Liver (tissue), 9 donors: ENCODE measurements around the gene TXNDC17. TPM values are rescaled to one million over a fixed set of nuclear protein-coding genes. Genes with fewer than 3 reads are reported as not detected.

Experiments
- DNase-seq: peaks from one replicate; pipeline ENCODE4 v3.0.0-alpha.2; 2017; ENCODE audit warnings: low spot score
- H3K27ac ChIP-seq, 2 donors: one replicate each; pipeline ENCODE4 v1.7.0; 2013; ENCODE audit warnings: inconsistent platforms in 2 of 2, low read length in 2 of 2, control low read depth in 1 of 2, low read depth in 1 of 2, mild to moderate bottlenecking in 1 of 2
- H3K27me3 ChIP-seq, 4 donors: one replicate each; pipeline versions ENCODE4 v1.6.1 to v1.7.0; 2013; ENCODE audit warnings: low read length in 3 of 4, inconsistent platforms in 1 of 4, mild to moderate bottlenecking in 1 of 4, moderate library complexity in 1 of 4; ENCODE audit not compliant: control insufficient read depth in 4 of 4, insufficient read depth in 4 of 4
- H3K36me3 ChIP-seq, 4 donors: one replicate each; pipeline versions ENCODE4 v1.6.1 to v1.7.0; 2013; ENCODE audit warnings: low read length in 3 of 4, mild to moderate bottlenecking in 3 of 4, low read depth in 1 of 4, moderate library complexity in 1 of 4; ENCODE audit not compliant: control insufficient read depth in 4 of 4, insufficient read depth in 3 of 4
- H3K4me1 ChIP-seq, 4 donors: one replicate each; pipeline versions ENCODE4 v1.6.1 to v1.7.0; 2013; ENCODE audit warnings: low read length in 3 of 4, mild to moderate bottlenecking in 3 of 4, moderate library complexity in 1 of 4; ENCODE audit not compliant: control insufficient read depth in 4 of 4, insufficient read depth in 4 of 4
- H3K4me3 ChIP-seq, 3 donors: one replicate each; pipeline versions ENCODE4 v1.6.1 to v1.7.0; 2013; ENCODE audit warnings: low read length in 3 of 3, control low read depth in 1 of 3, low read depth in 1 of 3, mild to moderate bottlenecking in 1 of 3
- H3K9ac ChIP-seq, 2 donors: one replicate each; pipeline ENCODE4 v1.7.0; 2013; ENCODE audit warnings: low read length in 2 of 2, mild to moderate bottlenecking in 2 of 2, moderate library complexity in 2 of 2, control low read depth in 1 of 2, low read depth in 1 of 2
- H3K9me3 ChIP-seq, 4 donors: one replicate each; pipeline versions ENCODE4 v1.6.1 to v1.7.0; 2013; ENCODE audit warnings: low read length in 3 of 4; ENCODE audit not compliant: control insufficient read depth in 4 of 4
- EGR1 ChIP-seq, 2 donors: IDR thresholded peaks; 2 replicates each; pipeline ENCODE4 v1.6.1; 2016 to 2018; ENCODE audit warnings: antibody characterized with exemption in 2 of 2, low read depth in 2 of 2
- FOXA2 ChIP-seq: IDR thresholded peaks from 2 replicates; pipeline ENCODE4 v1.6.1; 2016; ENCODE audit warnings: antibody characterized with exemption
- HNF4A ChIP-seq, 2 donors: conservative IDR thresholded peaks; 2 replicates each; pipeline ENCODE4 v1.6.1; 2016; ENCODE audit warnings: antibody characterized with exemption in 2 of 2, mild to moderate bottlenecking in 2 of 2
- HNF4G ChIP-seq: IDR thresholded peaks from 2 replicates; pipeline ENCODE4 v1.6.1; 2016; ENCODE audit warnings: antibody characterized with exemption
- JUND ChIP-seq, 2 donors: IDR thresholded peaks; 2 replicates each; pipeline ENCODE4 v1.6.1; 2016; ENCODE audit warnings: antibody characterized with exemption in 2 of 2
- NR2F2 ChIP-seq: IDR thresholded peaks from 2 replicates; pipeline ENCODE4 v1.6.1; 2016; ENCODE audit warnings: antibody characterized with exemption
- RAD21 ChIP-seq, 2 donors: IDR thresholded peaks; 2 replicates each; pipeline ENCODE4 v1.6.1; 2016; ENCODE audit warnings: antibody characterized with exemption in 2 of 2, mild to moderate bottlenecking in 2 of 2
- SP1 ChIP-seq: IDR thresholded peaks from 2 replicates; pipeline ENCODE4 v1.6.1; 2018; ENCODE audit warnings: antibody characterized with exemption, mild to moderate bottlenecking
- YY1 ChIP-seq: IDR thresholded peaks from 2 replicates; pipeline ENCODE4 v1.6.1; 2016; ENCODE audit warnings: antibody characterized with exemption, mild to moderate bottlenecking
- WGBS: extraction: QIAGEN DNeasy Blood & Tissue Kit; methylation state at CpG from one replicate; pipeline ENCODE4 v1.1.7; 2013; 5-methylcytosine and 5-hydroxymethylcytosine counted together
- polyA plus RNA-seq, 2 donors: library from polyadenylated mRNA; stranded (reverse) in 1 of 2; unstranded in 1 of 2; fragments of 200-250 nt in 1 of 2; fragments of >200 nt in 1 of 2; fragmentation: Nextera tagmentation in 1 of 2; extraction: Ambion mirVana in 1 of 2; gene quantifications; one replicate each; pipeline versions ENCODE4 v1.2.1 to v1.2.3, GENCODE V29; 2013 to 2015
- total RNA-seq, 2 donors: library from RNA; depleted of rRNA; stranded (reverse); fragments of >200 nt; gene quantifications; one replicate each; pipeline ENCODE4 v1.2.3, GENCODE V29; 2014
- TF ChIP-seq, protein P1 (sequence below): fragments of 150-350 bp; IDR thresholded peaks from 2 replicates; pipeline ENCODE4 v1.5.1; 2017; ENCODE audit warnings: improper control_type of control experiment, low read depth, low read length; ENCODE audit not compliant: missing input control
- TF ChIP-seq, protein P2 (sequence below): IDR thresholded peaks from 2 replicates; pipeline ENCODE4 v1.6.1; 2016; ENCODE audit warnings: antibody characterized with exemption, mild to moderate bottlenecking
- donor health status: healthy.
- donor health status: healthy.
- donor health status: healthy.
- donor health status: healthy.
- donor health status: healthy.

TXNDC17 gene
- total and polyA plus RNA-seq, 4 donors = 32.9 to 329 (median 99.6) TPM

DNA sequence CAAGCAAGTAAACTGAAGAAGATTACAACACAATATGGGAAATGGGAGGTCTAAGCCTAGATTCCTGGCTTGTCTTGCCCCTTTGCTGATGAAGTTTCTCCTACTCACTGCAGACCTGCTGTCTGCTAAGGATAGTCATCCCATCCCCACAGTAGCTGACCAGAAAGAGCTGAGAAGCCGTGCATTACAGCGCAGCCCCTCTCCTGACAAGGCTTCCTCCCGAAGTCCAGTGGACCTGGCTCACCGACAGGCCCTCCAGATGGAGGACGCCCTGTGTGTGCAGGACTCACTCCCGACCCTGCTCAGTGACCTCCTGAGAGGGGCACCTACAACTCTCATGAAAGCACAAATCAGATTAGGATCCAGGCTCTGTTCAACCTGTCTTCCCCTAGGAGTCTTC lies 35.7 kb upstream of the TXNDC17 start (continued):
- TF ChIP-seq YY1 (no peak), JUND (IDR thresholded peaks at IDR 0.05) (no peak), NR2F2 (no peak), SP1 (no peak)
- TF ChIP-seq, protein P1, sequence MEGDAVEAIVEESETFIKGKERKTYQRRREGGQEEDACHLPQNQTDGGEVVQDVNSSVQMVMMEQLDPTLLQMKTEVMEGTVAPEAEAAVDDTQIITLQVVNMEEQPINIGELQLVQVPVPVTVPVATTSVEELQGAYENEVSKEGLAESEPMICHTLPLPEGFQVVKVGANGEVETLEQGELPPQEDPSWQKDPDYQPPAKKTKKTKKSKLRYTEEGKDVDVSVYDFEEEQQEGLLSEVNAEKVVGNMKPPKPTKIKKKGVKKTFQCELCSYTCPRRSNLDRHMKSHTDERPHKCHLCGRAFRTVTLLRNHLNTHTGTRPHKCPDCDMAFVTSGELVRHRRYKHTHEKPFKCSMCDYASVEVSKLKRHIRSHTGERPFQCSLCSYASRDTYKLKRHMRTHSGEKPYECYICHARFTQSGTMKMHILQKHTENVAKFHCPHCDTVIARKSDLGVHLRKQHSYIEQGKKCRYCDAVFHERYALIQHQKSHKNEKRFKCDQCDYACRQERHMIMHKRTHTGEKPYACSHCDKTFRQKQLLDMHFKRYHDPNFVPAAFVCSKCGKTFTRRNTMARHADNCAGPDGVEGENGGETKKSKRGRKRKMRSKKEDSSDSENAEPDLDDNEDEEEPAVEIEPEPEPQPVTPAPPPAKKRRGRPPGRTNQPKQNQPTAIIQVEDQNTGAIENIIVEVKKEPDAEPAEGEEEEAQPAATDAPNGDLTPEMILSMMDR = no peak

DNA sequence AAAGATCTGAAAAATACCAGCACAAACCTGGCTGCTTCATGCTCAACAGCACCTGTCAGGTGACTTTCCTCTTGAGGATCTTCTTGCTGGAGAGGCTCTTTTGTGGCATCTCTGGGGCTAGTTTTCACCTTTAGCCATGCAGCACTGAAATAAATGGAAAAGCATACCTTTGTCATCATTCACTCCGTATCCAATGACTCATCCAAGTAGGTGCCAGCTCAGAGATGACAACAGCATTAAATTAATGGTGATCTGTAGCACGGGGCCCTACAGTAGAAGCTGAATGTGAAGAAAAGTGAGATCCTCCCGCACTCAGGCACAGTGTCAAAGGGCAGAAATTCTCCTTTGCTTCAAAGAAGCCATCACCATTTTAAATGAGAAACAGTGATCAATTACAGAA lies 32.5 kb upstream of the TXNDC17 start:
- H3K36me3 ChIP-seq = peaks cover 7 to 39% (median 26%) of the 10 kb centered on the region in 4 donors
- WGBS = 95% methylated on average over 3 of the region's 3 CpGs
- H3K4me3 ChIP-seq = no peak overlapping the region
- no peaks in the 10 kb centered on the region for H3K4me1 ChIP-seq
- H3K27ac ChIP-seq = no peak overlapping the region
- H3K27me3 ChIP-seq = no peaks in the 10 kb centered on the region
- H3K9ac ChIP-seq = no peak overlapping the region
- TF ChIP-seq, protein P1 = no peak
- no peaks in the 10 kb centered on the region for H3K9me3 ChIP-seq
- no peak for DNase-seq

DNA sequence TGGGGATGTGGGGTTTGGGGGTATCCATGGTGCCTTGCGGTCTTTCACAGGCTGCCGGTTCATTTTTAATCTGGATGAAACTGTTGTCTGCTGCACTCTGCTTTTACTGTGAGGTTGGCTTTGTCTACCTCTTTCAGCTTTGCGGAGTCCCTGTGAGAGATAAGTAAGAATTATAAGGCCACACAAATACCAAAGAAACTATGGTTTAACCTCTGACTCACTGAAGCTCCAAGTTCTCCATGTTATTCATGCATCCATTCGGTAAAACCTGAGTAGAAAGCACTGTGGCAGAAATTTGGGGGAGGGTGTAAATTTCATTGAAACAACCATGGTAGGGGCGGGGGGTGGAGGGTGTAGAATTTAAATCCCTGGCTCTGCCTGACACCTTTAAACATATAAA lies 30.8 kb upstream of the TXNDC17 start:
- no peak for DNase-seq
- H3K4me3 ChIP-seq = no peak overlapping the region
- H3K4me1 ChIP-seq = no peaks in the 10 kb centered on the region
- H3K27ac ChIP-seq = no peak overlapping the region
- 98% methylated on average over 5 of the region's 5 CpGs for WGBS
- no peak overlapping the region for H3K9ac ChIP-seq
- H3K27me3 ChIP-seq = no peaks in the 10 kb centered on the region
- no peaks in the 10 kb centered on the region for H3K9me3 ChIP-seq
- TF ChIP-seq SP1 = no peak
- TF ChIP-seq HNF4A (conservative IDR thresholded peaks at IDR 0.05) = no peak
- TF ChIP-seq FOXA2 = no peak
- TF ChIP-seq, protein P2, sequence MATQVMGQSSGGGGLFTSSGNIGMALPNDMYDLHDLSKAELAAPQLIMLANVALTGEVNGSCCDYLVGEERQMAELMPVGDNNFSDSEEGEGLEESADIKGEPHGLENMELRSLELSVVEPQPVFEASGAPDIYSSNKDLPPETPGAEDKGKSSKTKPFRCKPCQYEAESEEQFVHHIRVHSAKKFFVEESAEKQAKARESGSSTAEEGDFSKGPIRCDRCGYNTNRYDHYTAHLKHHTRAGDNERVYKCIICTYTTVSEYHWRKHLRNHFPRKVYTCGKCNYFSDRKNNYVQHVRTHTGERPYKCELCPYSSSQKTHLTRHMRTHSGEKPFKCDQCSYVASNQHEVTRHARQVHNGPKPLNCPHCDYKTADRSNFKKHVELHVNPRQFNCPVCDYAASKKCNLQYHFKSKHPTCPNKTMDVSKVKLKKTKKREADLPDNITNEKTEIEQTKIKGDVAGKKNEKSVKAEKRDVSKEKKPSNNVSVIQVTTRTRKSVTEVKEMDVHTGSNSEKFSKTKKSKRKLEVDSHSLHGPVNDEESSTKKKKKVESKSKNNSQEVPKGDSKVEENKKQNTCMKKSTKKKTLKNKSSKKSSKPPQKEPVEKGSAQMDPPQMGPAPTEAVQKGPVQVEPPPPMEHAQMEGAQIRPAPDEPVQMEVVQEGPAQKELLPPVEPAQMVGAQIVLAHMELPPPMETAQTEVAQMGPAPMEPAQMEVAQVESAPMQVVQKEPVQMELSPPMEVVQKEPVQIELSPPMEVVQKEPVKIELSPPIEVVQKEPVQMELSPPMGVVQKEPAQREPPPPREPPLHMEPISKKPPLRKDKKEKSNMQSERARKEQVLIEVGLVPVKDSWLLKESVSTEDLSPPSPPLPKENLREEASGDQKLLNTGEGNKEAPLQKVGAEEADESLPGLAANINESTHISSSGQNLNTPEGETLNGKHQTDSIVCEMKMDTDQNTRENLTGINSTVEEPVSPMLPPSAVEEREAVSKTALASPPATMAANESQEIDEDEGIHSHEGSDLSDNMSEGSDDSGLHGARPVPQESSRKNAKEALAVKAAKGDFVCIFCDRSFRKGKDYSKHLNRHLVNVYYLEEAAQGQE = no peak
- no peak for TF ChIP-seq HNF4G
- TF ChIP-seq EGR1 (IDR thresholded peaks at IDR 0.05; ENCODE audit: low read depth in 2 of 2) = no peak
- no peak for TF ChIP-seq RAD21 (IDR thresholded peaks at IDR 0.05)
- TF ChIP-seq YY1 = no peak
- H3K36me3 ChIP-seq = peaks cover 7 to 38% (median 26%) of the 10 kb centered on the region in 4 donors
